HEK293 (cell line): Measurements from ENCODE around the gene METTL25B.
A peak's percentile ranks its signal among the peaks of the same experiment; 100 is the strongest.

ENCODE experiments used
- BCL11B ChIP-seq: fragments of 450-650 bp; formaldehyde crosslinking; IDR thresholded peaks from 2 replicates; pipeline ENCODE4 v1.5.1; 2016; ENCODE audit warnings: low read depth, missing biosample characterization, missing genetic modification characterization
- FEZF1 ChIP-seq: fragments of 450-650 bp; formaldehyde crosslinking; IDR thresholded peaks from 2 replicates; pipeline ENCODE4 v1.5.1; 2016; ENCODE audit warnings: missing biosample characterization, missing genetic modification characterization
- GLI4 ChIP-seq: fragments of 450-650 bp; formaldehyde crosslinking; IDR thresholded peaks from 2 replicates; pipeline ENCODE4 v1.5.1; 2016; ENCODE audit warnings: missing biosample characterization, missing genetic modification characterization
- GLIS1 ChIP-seq: fragments of 450-650 bp; formaldehyde crosslinking; IDR thresholded peaks from 2 replicates; pipeline ENCODE4 v1.5.1; 2016; ENCODE audit warnings: missing biosample characterization, missing genetic modification characterization
- HOXD13 ChIP-seq: sonication (generic); formaldehyde crosslinking; IDR thresholded peaks from 2 replicates; pipeline ENCODE4 v1.8.0; 2022; ENCODE audit warnings: missing genetic modification reagents, borderline replicate concordance
- SP2 ChIP-seq: fragments of 450-650 bp; formaldehyde crosslinking; IDR thresholded peaks from 2 replicates; pipeline ENCODE4 v1.5.1; 2016; ENCODE audit warnings: missing biosample characterization, missing genetic modification characterization
- SP7 ChIP-seq: fragments of 450-650 bp; formaldehyde crosslinking; IDR thresholded peaks from 2 replicates; pipeline ENCODE4 v1.5.1; 2016; ENCODE audit warnings: missing biosample characterization, missing genetic modification characterization
- TCF7L2 ChIP-seq: IDR thresholded peaks from 2 replicates; pipeline ENCODE4 v1.6.1; 2011; ENCODE audit warnings: low read depth, mild to moderate bottlenecking, inconsistent platforms, low read length, moderate library complexity, borderline replicate concordance
- ZEB2 ChIP-seq: fragments of 450-650 bp; formaldehyde crosslinking; IDR thresholded peaks from 2 replicates; pipeline ENCODE4 v1.5.1; 2016; ENCODE audit warnings: missing biosample characterization, missing genetic modification characterization
- ZIC2 ChIP-seq: fragments of 450-650 bp; formaldehyde crosslinking; IDR thresholded peaks from 2 replicates; pipeline ENCODE4 v1.5.1; 2016; ENCODE audit warnings: missing biosample characterization, missing genetic modification characterization
- ZNF133 ChIP-seq: fragments of 450-650 bp; formaldehyde crosslinking; IDR thresholded peaks from 2 replicates; pipeline ENCODE4 v1.5.1; 2016; ENCODE audit warnings: missing biosample characterization, missing genetic modification characterization
- ZNF140 ChIP-seq: fragments of 450-650 bp; formaldehyde crosslinking; IDR thresholded peaks from 2 replicates; pipeline ENCODE4 v1.5.1; 2016; ENCODE audit warnings: missing biosample characterization, missing genetic modification characterization
- ZNF19 ChIP-seq: fragments of 450-650 bp; formaldehyde crosslinking; IDR thresholded peaks from 2 replicates; pipeline ENCODE4; 2016; ENCODE audit warnings: missing biosample characterization, missing genetic modification characterization, low read depth
- ZNF341 ChIP-seq: fragments of 450-650 bp; formaldehyde crosslinking; IDR thresholded peaks from 2 replicates; pipeline ENCODE4; 2016; ENCODE audit warnings: low read depth, missing biosample characterization, missing genetic modification characterization
- ZNF37A ChIP-seq: fragments of 450-650 bp; IDR thresholded peaks from 2 replicates; pipeline ENCODE4 v1.5.1; 2018; ENCODE audit warnings: missing biosample characterization, missing genetic modification characterization
- ZNF426 ChIP-seq: fragments of 450-650 bp; formaldehyde crosslinking; IDR thresholded peaks from 2 replicates; pipeline ENCODE4 v1.5.1; 2017; ENCODE audit warnings: missing biosample characterization, missing genetic modification characterization, mild to moderate bottlenecking, inconsistent platforms, moderate library complexity
- ZNF548 ChIP-seq: fragments of 450-650 bp; formaldehyde crosslinking; IDR thresholded peaks from 2 replicates; pipeline ENCODE4 v1.5.1; 2016; ENCODE audit warnings: missing biosample characterization, missing genetic modification characterization
- ZNF561 ChIP-seq: fragments of 450-650 bp; IDR thresholded peaks from 2 replicates; pipeline ENCODE4 v1.5.1; 2018; ENCODE audit warnings: missing biosample characterization, missing genetic modification characterization, borderline replicate concordance
- ZNF596 ChIP-seq: fragments of 450-650 bp; IDR thresholded peaks from 2 replicates; pipeline ENCODE4 v1.5.0; 2018; ENCODE audit warnings: missing biosample characterization, mild to moderate bottlenecking, missing genetic modification characterization, moderate library complexity
- ZNF692 ChIP-seq: fragments of 450-650 bp; formaldehyde crosslinking; IDR thresholded peaks from 2 replicates; pipeline ENCODE4 v1.5.1; 2016; ENCODE audit warnings: missing biosample characterization, missing genetic modification characterization
- ZNF747 ChIP-seq: fragments of 450-650 bp; formaldehyde crosslinking; IDR thresholded peaks from 2 replicates; pipeline ENCODE4 v1.5.1; 2016; ENCODE audit warnings: missing biosample characterization, missing genetic modification characterization
- ZNF76 ChIP-seq: fragments of 450-650 bp; formaldehyde crosslinking; IDR thresholded peaks from 2 replicates; pipeline ENCODE4; 2016; ENCODE audit warnings: low read depth, missing biosample characterization, missing genetic modification characterization, borderline replicate concordance
- ZNF777 ChIP-seq: fragments of 450-650 bp; formaldehyde crosslinking; IDR thresholded peaks from 2 replicates; pipeline ENCODE4 v1.5.1; 2017; ENCODE audit warnings: missing biosample characterization, missing genetic modification characterization, borderline replicate concordance
- ZNF792 ChIP-seq: fragments of 450-650 bp; formaldehyde crosslinking; IDR thresholded peaks from 2 replicates; pipeline ENCODE4 v1.5.1; 2016; ENCODE audit warnings: missing biosample characterization, missing genetic modification characterization
- ZSCAN23 ChIP-seq: fragments of 450-650 bp; formaldehyde crosslinking; IDR thresholded peaks from 2 replicates; pipeline ENCODE4 v1.5.1; 2016; ENCODE audit warnings: missing biosample characterization, missing genetic modification characterization
- ZSCAN30 ChIP-seq: fragments of 450-650 bp; IDR thresholded peaks from 2 replicates; pipeline ENCODE4 v1.5.1; 2018; ENCODE audit warnings: missing biosample characterization, mild to moderate bottlenecking, missing genetic modification characterization, moderate library complexity
- TF ChIP-seq, protein P1 (sequence below): fragments of 450-650 bp; formaldehyde crosslinking; IDR thresholded peaks from 2 replicates; pipeline ENCODE4 v1.5.1; 2016; ENCODE audit warnings: missing biosample characterization, missing genetic modification characterization, low read depth

The METTL25B gene

DNA sequence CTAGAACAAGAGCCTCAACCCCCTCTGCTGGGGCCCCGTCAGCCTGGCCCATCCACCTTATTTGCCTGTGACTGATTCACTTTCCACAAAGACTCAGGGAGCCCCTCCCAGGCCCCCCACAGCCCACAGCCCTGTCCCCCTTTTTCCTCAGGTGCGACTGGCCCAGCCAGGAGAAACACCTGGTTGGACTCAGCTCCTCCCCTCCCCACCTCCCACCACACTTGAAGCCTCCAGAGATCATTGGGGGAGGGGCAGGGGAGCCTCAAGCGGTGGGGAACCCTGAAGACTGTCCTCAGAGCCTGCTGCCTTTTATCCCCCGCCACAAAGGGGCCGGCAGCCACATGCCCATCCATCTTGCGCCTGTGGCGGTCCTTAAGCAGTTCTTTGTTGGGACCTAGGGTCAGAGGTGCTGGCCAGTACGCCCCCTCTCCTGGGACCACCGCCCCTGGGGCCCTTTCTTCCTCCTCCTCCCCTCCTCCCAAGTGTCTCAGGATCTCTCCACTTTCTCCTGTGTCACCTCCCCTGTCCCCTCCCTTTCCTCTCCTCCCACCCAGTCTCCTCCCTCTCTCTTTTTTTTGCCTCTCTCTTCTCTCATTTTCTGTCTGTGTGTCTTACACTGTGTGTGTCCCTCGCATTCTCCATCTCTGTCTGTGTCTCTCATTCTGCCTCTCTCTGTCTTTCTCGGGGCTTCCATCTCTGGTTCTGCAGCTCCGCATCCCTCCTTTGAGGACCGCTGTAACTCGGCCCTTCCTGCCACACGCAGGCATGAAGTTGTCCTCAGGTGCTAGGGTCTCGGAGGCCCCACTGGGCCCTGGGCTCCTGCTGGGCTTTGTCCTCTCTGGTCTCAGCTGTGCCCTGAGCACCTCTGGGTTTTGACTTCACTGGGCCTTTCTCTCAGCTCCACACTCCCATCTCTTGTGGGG is 35.1 kb upstream of the METTL25B start (continued):
- TF ChIP-seq ZIC2 (tag by site-specific recombination) = 0 out of 2 replicates have a peak, but pooled peaks have one; percentile 14
- peak; percentile 81 for TF ChIP-seq ZSCAN30 (tag by site-specific recombination)
- no peak for TF ChIP-seq ZNF792 (tag by site-specific recombination)
- TF ChIP-seq ZEB2 (tag by site-specific recombination) = 0 out of 2 replicates have a peak, but pooled peaks have one; percentile 38
- TF ChIP-seq, protein P1, sequence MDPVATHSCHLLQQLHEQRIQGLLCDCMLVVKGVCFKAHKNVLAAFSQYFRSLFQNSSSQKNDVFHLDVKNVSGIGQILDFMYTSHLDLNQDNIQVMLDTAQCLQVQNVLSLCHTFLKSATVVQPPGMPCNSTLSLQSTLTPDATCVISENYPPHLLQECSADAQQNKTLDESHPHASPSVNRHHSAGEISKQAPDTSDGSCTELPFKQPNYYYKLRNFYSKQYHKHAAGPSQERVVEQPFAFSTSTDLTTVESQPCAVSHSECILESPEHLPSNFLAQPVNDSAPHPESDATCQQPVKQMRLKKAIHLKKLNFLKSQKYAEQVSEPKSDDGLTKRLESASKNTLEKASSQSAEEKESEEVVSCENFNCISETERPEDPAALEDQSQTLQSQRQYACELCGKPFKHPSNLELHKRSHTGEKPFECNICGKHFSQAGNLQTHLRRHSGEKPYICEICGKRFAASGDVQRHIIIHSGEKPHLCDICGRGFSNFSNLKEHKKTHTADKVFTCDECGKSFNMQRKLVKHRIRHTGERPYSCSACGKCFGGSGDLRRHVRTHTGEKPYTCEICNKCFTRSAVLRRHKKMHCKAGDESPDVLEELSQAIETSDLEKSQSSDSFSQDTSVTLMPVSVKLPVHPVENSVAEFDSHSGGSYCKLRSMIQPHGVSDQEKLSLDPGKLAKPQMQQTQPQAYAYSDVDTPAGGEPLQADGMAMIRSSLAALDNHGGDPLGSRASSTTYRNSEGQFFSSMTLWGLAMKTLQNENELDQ (tag by site-specific recombination) = no peak
- TF ChIP-seq ZNF19 = no peak
- no peak for TF ChIP-seq ZNF133 (tag by site-specific recombination)
- peak; percentile 47 for TF ChIP-seq SP2
- TF ChIP-seq ZNF140 (tag by site-specific recombination) = no peak
- no peak for TF ChIP-seq ZSCAN23 (tag by site-specific recombination)
- TF ChIP-seq ZNF777 (tag by site-specific recombination) = no peak
- peak; percentile 73; the same call in 1 of the 2 replicates for TF ChIP-seq TCF7L2
- TF ChIP-seq BCL11B (tag by site-specific recombination) = 0 out of 2 replicates have a peak, but pooled peaks have one; percentile 34
- TF ChIP-seq ZNF426 = no peak
- no peak for TF ChIP-seq ZNF747 (tag by site-specific recombination)
- no peak for TF ChIP-seq ZNF692 (tag by site-specific recombination)
- no peak for TF ChIP-seq GLI4
- TF ChIP-seq ZNF37A = no peak
- no peak for TF ChIP-seq FEZF1 (tag by site-specific recombination)
- no peak for TF ChIP-seq ZNF76 (tag by site-specific recombination)
- TF ChIP-seq ZNF341 (tag by site-specific recombination) = no peak; the same call in 1 of the 2 replicates
- TF ChIP-seq ZNF596 = peak; percentile 10; the same call in 1 of the 2 replicates
- no peak for TF ChIP-seq ZNF548 (tag by site-specific recombination)
- peak; percentile 31; the same call in 1 of the 2 replicates for TF ChIP-seq GLIS1 (tag by site-specific recombination)
- TF ChIP-seq HOXD13 (CRISPR knock-in tag) = no peak
- peak; percentile 61; the same call in 1 of the 2 replicates for TF ChIP-seq ZNF561 (tag by site-specific recombination)
- peak; percentile 22; the same call in 1 of the 2 replicates for TF ChIP-seq SP7
